GM23338 (cell line): ENCODE measurements around the gene NFIB. TPM values are rescaled to one million over a fixed set of nuclear protein-coding genes. Genes with fewer than 3 reads are reported as not detected.

Experiments
- ATAC-seq: fragments of 200-7000 bp; cut with Tn5 transposase; 3 replicates; pipeline ENCODE4 v1.9.1; 2020
- DNase-seq: peaks from one replicate; pipeline ENCODE4 v3.0.0-alpha.2; 2015; ENCODE audit warnings: low spot score
- H2AFZ ChIP-seq: fragments of 200-600 bp; sonication (generic); 2 replicates; pipeline ENCODE4 v1.8.0; 2016; ENCODE audit warnings: antibody characterized with exemption, mild to moderate bottlenecking, moderate library complexity
- H3F3A ChIP-seq: fragments of 200-600 bp; sonication (generic); replicated peaks from 2 replicates; pipeline ENCODE4 v1.8.0; 2017; ENCODE audit warnings: antibody characterized with exemption, mixed run types, low read depth
- H3K27ac ChIP-seq: fragments of 200-600 bp; sonication (generic); 2 replicates; pipeline ENCODE4 v1.6.1; 2016; ENCODE audit warnings: low read depth
- H3K27me3 ChIP-seq: fragments of 200-600 bp; sonication (generic); 2 replicates; pipeline ENCODE4 v1.8.0; 2016; ENCODE audit warnings: mild to moderate bottlenecking, mixed run types, moderate library complexity; ENCODE audit not compliant: insufficient read depth
- H3K36me3 ChIP-seq: fragments of 200-600 bp; sonication (generic); 2 replicates; pipeline ENCODE4 v1.8.0; 2016; ENCODE audit warnings: mild to moderate bottlenecking; ENCODE audit not compliant: insufficient read depth
- H3K4me1 ChIP-seq: fragments of 200-600 bp; sonication (generic); 2 replicates; pipeline ENCODE4 v1.8.0; 2016; ENCODE audit warnings: mild to moderate bottlenecking, moderate library complexity; ENCODE audit not compliant: insufficient read depth
- H3K4me2 ChIP-seq: fragments of 200-600 bp; sonication (generic); 2 replicates; pipeline ENCODE4 v1.7.1; 2017; ENCODE audit warnings: mixed run types
- H3K4me3 ChIP-seq: fragments of 200-600 bp; sonication (generic); 2 replicates; pipeline ENCODE4 v1.6.1; 2016; ENCODE audit warnings: mixed run types
- H3K79me2 ChIP-seq: fragments of 200-600 bp; sonication (generic); replicated peaks from 2 replicates; pipeline ENCODE4 v1.8.0; 2017; ENCODE audit warnings: mild to moderate bottlenecking; ENCODE audit not compliant: insufficient read depth
- H3K9me2 ChIP-seq: fragments of 200-600 bp; sonication (generic); 2 replicates; pipeline ENCODE4 v1.8.0; 2017; ENCODE audit not compliant: insufficient read depth
- H4K20me1 ChIP-seq: fragments of 200-600 bp; sonication (generic); replicated peaks from 2 replicates; pipeline ENCODE4 v1.8.0; 2017; ENCODE audit warnings: mild to moderate bottlenecking; ENCODE audit not compliant: insufficient read depth
- H3K27ac Mint-ChIP-seq: 2 replicates; pipeline ENCODE4 v1.8.0; 2020; ENCODE audit warnings: inconsistent platforms, mild to moderate bottlenecking, moderate library complexity, mixed read lengths
- H3K27me3 Mint-ChIP-seq: 3 replicates; pipeline ENCODE4 v1.8.0; 2022; ENCODE audit warnings: low read depth, mild to moderate bottlenecking, moderate library complexity, mixed read lengths, inconsistent platforms; ENCODE audit not compliant: insufficient read depth, poor library complexity
- H3K36me3 Mint-ChIP-seq: 3 replicates; pipeline ENCODE4 v1.8.0; 2021; ENCODE audit warnings: low read depth, mild to moderate bottlenecking, inconsistent platforms, moderate library complexity, mixed read lengths
- H3K4me1 Mint-ChIP-seq: 3 replicates; pipeline ENCODE4 v1.8.0; 2020; ENCODE audit warnings: mild to moderate bottlenecking, inconsistent platforms, mixed read lengths
- H3K4me3 Mint-ChIP-seq: 3 replicates; pipeline ENCODE4 v1.8.0; 2021; ENCODE audit warnings: moderate library complexity, mild to moderate bottlenecking, inconsistent platforms, mixed read lengths
- H3K9me3 Mint-ChIP-seq: 3 replicates; pipeline ENCODE4 v1.8.0; 2020; ENCODE audit warnings: moderate library complexity, mild to moderate bottlenecking, inconsistent platforms, mixed read lengths
- CREB1 ChIP-seq: fragments of 250-450 bp; sonication (Bioruptor Pico); IDR thresholded peaks from 2 replicates; pipeline ENCODE4 v1.5.0; 2020; ENCODE audit warnings: low read depth, mild to moderate bottlenecking, moderate library complexity
- CTCF ChIP-seq, 2 experiments: fragments of 200-600 bp in 1 of 2; sonication (generic) in 1 of 2; conservative IDR thresholded peaks; 2 replicates each; pipeline versions ENCODE4 v1.5.1 to v1.6.1; 2016 to 2017; ENCODE audit warnings: antibody characterized with exemption in 2 of 2, low read depth in 2 of 2, mild to moderate bottlenecking in 2 of 2, moderate library complexity in 1 of 2
- ETS1 ChIP-seq: IDR thresholded peaks from 2 replicates; pipeline ENCODE4 v1.6.1; 2016; ENCODE audit warnings: antibody characterized with exemption
- EZH2 ChIP-seq: fragments of 200-600 bp; sonication (generic); IDR thresholded peaks from one replicate; pipeline ENCODE4 v1.8.0; 2017; ENCODE audit warnings: antibody characterized with exemption, mild to moderate bottlenecking, low read depth; ENCODE audit not compliant: unreplicated experiment
- EZH2phosphoT487 ChIP-seq: fragments of 200-600 bp; sonication (generic); IDR thresholded peaks from one replicate; pipeline ENCODE4 v1.8.1; 2018; ENCODE audit warnings: antibody characterized with exemption; ENCODE audit not compliant: unreplicated experiment
- JUNB ChIP-seq: IDR thresholded peaks from one replicate; pipeline ENCODE4 v1.6.1; 2016; ENCODE audit warnings: antibody characterized with exemption; ENCODE audit not compliant: unreplicated experiment
- NANOG ChIP-seq: IDR thresholded peaks from 2 replicates; pipeline ENCODE4 v1.6.1; 2016; ENCODE audit warnings: antibody characterized with exemption, borderline replicate concordance
- POLR2AphosphoS5 ChIP-seq: IDR thresholded peaks from 2 replicates; pipeline ENCODE4 v1.6.1; 2016; ENCODE audit warnings: antibody characterized with exemption, low read depth
- REST ChIP-seq: IDR thresholded peaks from one replicate; pipeline ENCODE4 v1.6.1; 2018; ENCODE audit warnings: antibody characterized with exemption; ENCODE audit not compliant: unreplicated experiment
- STAT1 ChIP-seq: IDR thresholded peaks from one replicate; pipeline ENCODE4 v1.6.1; 2016; ENCODE audit warnings: antibody characterized with exemption; ENCODE audit not compliant: unreplicated experiment
- ZNF114 ChIP-seq: fragments of 250-450 bp; sonication (Bioruptor Pico); IDR thresholded peaks from 2 replicates; pipeline ENCODE4 v1.5.0; 2020; ENCODE audit warnings: mild to moderate bottlenecking, moderate library complexity
- ZNF331 ChIP-seq: fragments of 250-450 bp; sonication (Bioruptor Pico); IDR thresholded peaks from 2 replicates; pipeline ENCODE4 v1.5.0; 2020; ENCODE audit warnings: low read depth, mild to moderate bottlenecking, moderate library complexity
- polyA plus RNA-seq: library from polyadenylated mRNA; unstranded; fragments of >200 nt; fragmentation: Nextera tagmentation; extraction: Ambion mirVana; gene quantifications from 2 replicates; pipeline ENCODE4 v1.2.1, GENCODE V29; 2016
- total RNA-seq: library from RNA; depleted of rRNA; stranded (reverse); fragments of >200 nt; shearing (Covaris generic); gene quantifications from 2 replicates; pipeline ENCODE4 v1.2.3, GENCODE V29; 2014
- TF ChIP-seq, protein P1 (sequence below): fragments of 250-450 bp; sonication (Bioruptor Pico); IDR thresholded peaks from 2 replicates; pipeline ENCODE4 v1.5.0; 2020; ENCODE audit warnings: mild to moderate bottlenecking, moderate library complexity

NFIB gene
- total and polyA plus RNA-seq, 2 experiments from 2014 or later: 3.9 to 4.7 TPM

DNA sequence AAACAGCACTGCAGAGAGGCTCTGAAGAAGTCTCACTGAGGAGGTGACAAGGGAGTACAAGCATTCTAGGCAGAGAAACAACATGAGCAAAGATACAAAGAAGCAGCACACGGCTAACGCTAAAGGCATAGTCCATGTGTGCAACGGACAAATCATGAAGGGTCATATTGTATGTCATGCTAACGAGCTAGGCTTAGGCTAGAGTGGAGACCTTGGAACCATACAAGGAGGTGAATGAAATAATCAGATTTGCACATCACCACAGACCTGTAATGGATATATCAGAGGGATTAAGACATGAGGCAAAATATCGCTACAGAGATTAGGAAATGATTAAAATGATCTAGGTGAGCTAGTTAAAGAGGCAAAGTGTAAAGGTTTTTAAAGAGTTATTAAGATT is 145.6 kb downstream of the NFIB start:
- Mint-ChIP-seq H3K4me3 (no peak overlapping the region), H3K27me3 (peaks cover 2% of the 10 kb centered on the region), H3K9me3 (no peaks in the 10 kb centered on the region), H3K4me1 (no peaks in the 10 kb centered on the region), H3K27ac (no peak overlapping the region), H3K36me3 (no peaks in the 10 kb centered on the region)
- ATAC-seq: no peak
- TF ChIP-seq CTCF (conservative IDR thresholded peaks at IDR 0.05; ENCODE audit: low read depth in 2 of 2) (no peak), ZNF331 (CRISPR knock-in tag) (no peak), STAT1 (no peak), NANOG (no peak), EZH2phosphoT487 (no peak), ETS1 (no peak), POLR2AphosphoS5 (no peak), CREB1 (CRISPR knock-in tag) (no peak), EZH2 (no peak), JUNB (no peak), REST (no peak), ZNF114 (CRISPR knock-in tag) (no peak)
- TF ChIP-seq, protein P1, sequence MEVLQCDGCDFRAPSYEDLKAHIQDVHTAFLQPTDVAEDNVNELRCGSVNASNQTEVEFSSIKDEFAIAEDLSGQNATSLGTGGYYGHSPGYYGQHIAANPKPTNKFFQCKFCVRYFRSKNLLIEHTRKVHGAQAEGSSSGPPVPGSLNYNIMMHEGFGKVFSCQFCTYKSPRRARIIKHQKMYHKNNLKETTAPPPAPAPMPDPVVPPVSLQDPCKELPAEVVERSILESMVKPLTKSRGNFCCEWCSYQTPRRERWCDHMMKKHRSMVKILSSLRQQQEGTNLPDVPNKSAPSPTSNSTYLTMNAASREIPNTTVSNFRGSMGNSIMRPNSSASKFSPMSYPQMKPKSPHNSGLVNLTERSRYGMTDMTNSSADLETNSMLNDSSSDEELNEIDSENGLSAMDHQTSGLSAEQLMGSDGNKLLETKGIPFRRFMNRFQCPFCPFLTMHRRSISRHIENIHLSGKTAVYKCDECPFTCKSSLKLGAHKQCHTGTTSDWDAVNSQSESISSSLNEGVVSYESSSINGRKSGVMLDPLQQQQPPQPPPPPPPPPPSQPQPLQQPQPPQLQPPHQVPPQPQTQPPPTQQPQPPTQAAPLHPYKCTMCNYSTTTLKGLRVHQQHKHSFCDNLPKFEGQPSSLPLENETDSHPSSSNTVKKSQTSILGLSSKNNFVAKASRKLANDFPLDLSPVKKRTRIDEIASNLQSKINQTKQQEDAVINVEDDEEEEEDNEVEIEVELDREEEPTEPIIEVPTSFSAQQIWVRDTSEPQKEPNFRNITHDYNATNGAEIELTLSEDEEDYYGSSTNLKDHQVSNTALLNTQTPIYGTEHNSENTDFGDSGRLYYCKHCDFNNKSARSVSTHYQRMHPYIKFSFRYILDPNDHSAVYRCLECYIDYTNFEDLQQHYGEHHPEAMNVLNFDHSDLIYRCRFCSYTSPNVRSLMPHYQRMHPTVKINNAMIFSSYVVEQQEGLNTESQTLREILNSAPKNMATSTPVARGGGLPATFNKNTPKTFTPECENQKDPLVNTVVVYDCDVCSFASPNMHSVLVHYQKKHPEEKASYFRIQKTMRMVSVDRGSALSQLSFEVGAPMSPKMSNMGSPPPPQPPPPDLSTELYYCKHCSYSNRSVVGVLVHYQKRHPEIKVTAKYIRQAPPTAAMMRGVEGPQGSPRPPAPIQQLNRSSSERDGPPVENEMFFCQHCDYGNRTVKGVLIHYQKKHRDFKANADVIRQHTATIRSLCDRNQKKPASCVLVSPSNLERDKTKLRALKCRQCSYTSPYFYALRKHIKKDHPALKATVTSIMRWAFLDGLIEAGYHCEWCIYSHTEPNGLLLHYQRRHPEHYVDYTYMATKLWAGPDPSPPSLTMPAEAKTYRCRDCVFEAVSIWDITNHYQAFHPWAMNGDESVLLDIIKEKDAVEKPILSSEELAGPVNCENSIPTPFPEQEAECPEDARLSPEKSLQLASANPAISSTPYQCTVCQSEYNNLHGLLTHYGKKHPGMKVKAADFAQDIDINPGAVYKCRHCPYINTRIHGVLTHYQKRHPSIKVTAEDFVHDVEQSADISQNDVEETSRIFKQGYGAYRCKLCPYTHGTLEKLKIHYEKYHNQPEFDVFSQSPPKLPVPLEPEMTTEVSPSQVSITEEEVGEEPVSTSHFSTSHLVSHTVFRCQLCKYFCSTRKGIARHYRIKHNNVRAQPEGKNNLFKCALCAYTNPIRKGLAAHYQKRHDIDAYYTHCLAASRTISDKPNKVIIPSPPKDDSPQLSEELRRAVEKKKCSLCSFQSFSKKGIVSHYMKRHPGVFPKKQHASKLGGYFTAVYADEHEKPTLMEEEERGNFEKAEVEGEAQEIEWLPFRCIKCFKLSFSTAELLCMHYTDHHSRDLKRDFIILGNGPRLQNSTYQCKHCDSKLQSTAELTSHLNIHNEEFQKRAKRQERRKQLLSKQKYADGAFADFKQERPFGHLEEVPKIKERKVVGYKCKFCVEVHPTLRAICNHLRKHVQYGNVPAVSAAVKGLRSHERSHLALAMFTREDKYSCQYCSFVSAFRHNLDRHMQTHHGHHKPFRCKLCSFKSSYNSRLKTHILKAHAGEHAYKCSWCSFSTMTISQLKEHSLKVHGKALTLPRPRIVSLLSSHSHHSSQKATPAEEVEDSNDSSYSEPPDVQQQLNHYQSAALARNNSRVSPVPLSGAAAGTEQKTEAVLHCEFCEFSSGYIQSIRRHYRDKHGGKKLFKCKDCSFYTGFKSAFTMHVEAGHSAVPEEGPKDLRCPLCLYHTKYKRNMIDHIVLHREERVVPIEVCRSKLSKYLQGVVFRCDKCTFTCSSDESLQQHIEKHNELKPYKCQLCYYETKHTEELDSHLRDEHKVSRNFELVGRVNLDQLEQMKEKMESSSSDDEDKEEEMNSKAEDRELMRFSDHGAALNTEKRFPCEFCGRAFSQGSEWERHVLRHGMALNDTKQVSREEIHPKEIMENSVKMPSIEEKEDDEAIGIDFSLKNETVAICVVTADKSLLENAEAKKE (CRISPR knock-in tag): no peak
- H3K9me2 ChIP-seq: no peaks in the 10 kb centered on the region
- H3K79me2 ChIP-seq: no peaks in the 10 kb centered on the region
- H3K4me2 ChIP-seq: no peak overlapping the region
- H4K20me1 ChIP-seq: no peaks in the 10 kb centered on the region
- H3K4me1 ChIP-seq: no peaks in the 10 kb centered on the region
- H3K4me3 ChIP-seq: no peak overlapping the region
- H2AFZ ChIP-seq: no peak overlapping the region
- no peak overlapping the region for H3K27ac ChIP-seq
- no peak for DNase-seq
- no peaks in the 10 kb centered on the region for H3F3A ChIP-seq
- no peaks in the 10 kb centered on the region for H3K36me3 ChIP-seq
- no peaks in the 10 kb centered on the region for H3K27me3 ChIP-seq
